GM19467 (cell line): ENCODE measurements around the gene CTNND2.

Experiments used
- ATAC-seq: cut with Tn5 transposase; IDR thresholded peaks from one replicate; pipeline ENCODE4 v1.9.1; 2021; ENCODE audit warnings: mild to moderate bottlenecking, moderate library complexity; ENCODE audit not compliant: unreplicated experiment

The CTNND2 gene

GRCh38 chr5:11790201-11790600, 114.0 kb downstream of the CTNND2 start:
- no peak for ATAC-seq

- no peak for ATAC-seq
Measured at GRCh38 chr5:11785771-11786352, 118.4 kb downstream of the CTNND2 start.

- ATAC-seq: no peak
Measured at GRCh38 chr5:11780641-11781345, 123.5 kb downstream of the CTNND2 start.

GRCh38 chr5:11777096-11777495, 127.2 kb downstream of the CTNND2 start:
- ATAC-seq: no peak

GRCh38 chr5:11770310-11770709, 133.9 kb downstream of the CTNND2 start:
- no peak for ATAC-seq

GRCh38 chr5:11760934-11761603, 143.2 kb downstream of the CTNND2 start:
- ATAC-seq: no peak

GRCh38 chr5:11758321-11758720, 145.9 kb downstream of the CTNND2 start:
- ATAC-seq: no peak

- no peak for ATAC-seq
Measured at GRCh38 chr5:11757661-11758060, 146.6 kb downstream of the CTNND2 start.

- no peak for ATAC-seq
Measured at GRCh38 chr5:11737010-11737409, 167.2 kb downstream of the CTNND2 start.

GRCh38 chr5:11734369-11734768, 169.9 kb downstream of the CTNND2 start:
- ATAC-seq: no peak

- no peak for ATAC-seq
Measured at GRCh38 chr5:11733840-11734192, 170.4 kb downstream of the CTNND2 start.

GRCh38 chr5:11733185-11733839, 170.9 kb downstream of the CTNND2 start:
- no peak for ATAC-seq

GRCh38 chr5:11724940-11725339, 179.3 kb downstream of the CTNND2 start:
- no peak for ATAC-seq

- no peak for ATAC-seq
Measured at GRCh38 chr5:11719888-11720481, 184.3 kb downstream of the CTNND2 start.

GRCh38 chr5:11715461-11716196, 188.6 kb downstream of the CTNND2 start:
- ATAC-seq: no peak

GRCh38 chr5:11711932-11712331, 192.3 kb downstream of the CTNND2 start:
- ATAC-seq: no peak

GRCh38 chr5:11709021-11709420, 195.2 kb downstream of the CTNND2 start:
- ATAC-seq: no peak

- ATAC-seq: no peak
Measured at GRCh38 chr5:11704916-11705315, 199.3 kb downstream of the CTNND2 start.

- ATAC-seq: no peak
Measured at GRCh38 chr5:11700391-11700790, 203.9 kb downstream of the CTNND2 start.

GRCh38 chr5:11692636-11693035, 211.6 kb downstream of the CTNND2 start:
- no peak for ATAC-seq

- no peak for ATAC-seq
Measured at GRCh38 chr5:11687498-11687897, 216.7 kb downstream of the CTNND2 start.
